Measurements from ENCODE around the gene AZGP1.
"Not testable (repeated sequence)": the region's sequence is repeated elsewhere in the genome, so short reads cannot be mapped to it uniquely, and the experiment has no call there.

Gene AZGP1

GRCh38 chr7:99996755-99997544 is 21.1 kb upstream of the AZGP1 start:
- DNase-seq = no peak

- DNase-seq = no peak
Measured at GRCh38 chr7:99994819-99995218, 19.0 kb upstream of the AZGP1 start.

- DNase-seq = no peak
Measured at GRCh38 chr7:99992330-99993038, 16.7 kb upstream of the AZGP1 start.

DNA sequence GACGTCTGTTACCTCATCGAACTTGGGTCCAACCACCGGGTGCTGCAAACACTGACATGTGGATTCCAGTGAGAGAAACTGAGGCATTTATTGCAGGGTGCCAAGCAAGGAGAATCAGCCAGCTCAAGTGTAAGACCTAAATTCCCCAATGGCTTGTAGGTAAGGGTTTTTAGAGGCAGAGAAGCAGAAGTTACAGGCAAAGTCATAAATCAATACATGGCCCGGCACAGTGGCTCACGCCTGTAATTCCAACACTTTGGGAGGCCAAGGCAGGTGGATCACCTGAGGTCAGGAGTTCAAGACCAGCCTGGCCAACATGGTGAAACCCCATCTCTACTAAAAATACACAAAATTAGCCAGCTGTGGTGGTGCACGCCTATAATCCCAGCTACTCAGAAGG is 15.7 kb upstream of the AZGP1 start:
- DNase-seq = not testable (repeated sequence)

GRCh38 chr7:99990460-99990852 is 14.6 kb upstream of the AZGP1 start:
- no peak for DNase-seq

GRCh38 chr7:99987846-99988245 is 12.0 kb upstream of the AZGP1 start:
- no peak for DNase-seq

GRCh38 chr7:99987306-99987705 is 11.5 kb upstream of the AZGP1 start:
- DNase-seq = not testable (repeated sequence)

GRCh38 chr7:99984593-99984992 is 8.8 kb upstream of the AZGP1 start:
- DNase-seq = no peak

GRCh38 chr7:99981066-99981465 is 5.2 kb upstream of the AZGP1 start:
- DNase-seq = not testable (repeated sequence)

DNA sequence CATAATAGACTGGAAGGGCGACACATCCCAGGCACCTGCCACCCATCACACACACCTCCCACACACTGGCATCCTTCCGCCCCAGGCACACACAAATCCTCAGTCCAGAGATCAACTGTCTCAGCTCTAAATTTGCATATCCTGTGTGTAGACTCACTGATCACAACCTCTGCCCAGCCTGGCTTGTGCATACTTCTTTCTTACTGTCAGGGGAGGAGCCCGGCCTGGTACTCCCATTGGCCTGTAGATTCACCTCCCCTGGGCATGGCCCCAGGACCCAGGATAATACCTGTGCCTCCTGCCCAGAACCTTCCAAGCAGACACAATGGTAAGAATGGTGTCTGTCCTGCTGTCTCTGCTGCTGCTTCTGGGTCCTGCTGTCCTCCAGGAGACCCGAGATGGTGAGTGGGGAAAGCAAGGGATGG is 4.6 kb upstream of the AZGP1 start:
- DNase-seq = not testable (repeated sequence)

- peak; percentile 5 for DNase-seq
Measured at GRCh38 chr7:99979814-99980225, 4.0 kb upstream of the AZGP1 start.

DNA sequence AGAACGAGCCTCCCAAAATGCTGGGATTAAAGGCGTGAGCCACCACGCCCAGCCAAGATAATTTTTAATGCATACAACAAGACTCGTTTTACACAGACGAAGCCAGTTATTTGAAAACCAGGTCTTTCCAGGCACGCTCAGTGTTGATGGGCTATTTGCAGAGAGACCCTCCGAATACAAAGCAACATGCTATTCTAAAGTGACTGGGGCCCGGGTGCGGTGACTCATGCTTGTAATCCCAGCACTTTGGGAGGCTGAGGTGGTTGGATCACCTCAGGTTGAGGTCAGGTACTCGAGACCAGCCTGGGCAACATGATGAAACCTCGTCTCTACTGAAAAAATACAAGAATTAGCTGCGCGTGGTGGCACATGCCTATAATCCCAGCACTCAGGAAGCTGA is 795 bp upstream of the AZGP1 start:
- no peak for DNase-seq

- no peak for DNase-seq
Measured at GRCh38 chr7:99974681-99975080, 1.1 kb downstream of the AZGP1 start.

GRCh38 chr7:99973817-99974216 is 2.0 kb downstream of the AZGP1 start:
- not testable (repeated sequence) for DNase-seq

GRCh38 chr7:99971242-99971641 is 4.6 kb downstream of the AZGP1 start:
- no peak for DNase-seq

GRCh38 chr7:99969813-99970212 is 6.0 kb downstream of the AZGP1 start:
- DNase-seq = not testable (repeated sequence)

DNA sequence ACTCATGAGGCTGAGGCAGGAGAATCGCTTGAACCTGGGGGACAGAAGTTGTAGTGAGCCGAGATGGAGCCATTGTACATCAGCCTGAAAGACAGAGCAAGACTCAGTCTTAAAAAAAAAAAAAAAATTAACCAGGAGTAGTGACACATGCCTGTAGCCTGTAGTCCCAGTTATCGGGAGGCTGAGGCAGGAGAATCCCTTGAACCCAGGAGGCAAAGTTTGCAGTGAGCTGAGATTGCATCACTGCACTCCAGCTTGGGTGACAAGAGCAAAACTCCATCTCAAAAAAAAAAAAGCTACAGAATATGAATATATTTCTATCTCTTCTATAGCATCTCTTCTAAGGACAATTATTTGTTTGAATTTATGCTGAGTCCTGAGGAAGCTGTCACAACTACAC is 6.5 kb downstream of the AZGP1 start:
- DNase-seq = no peak

DNA sequence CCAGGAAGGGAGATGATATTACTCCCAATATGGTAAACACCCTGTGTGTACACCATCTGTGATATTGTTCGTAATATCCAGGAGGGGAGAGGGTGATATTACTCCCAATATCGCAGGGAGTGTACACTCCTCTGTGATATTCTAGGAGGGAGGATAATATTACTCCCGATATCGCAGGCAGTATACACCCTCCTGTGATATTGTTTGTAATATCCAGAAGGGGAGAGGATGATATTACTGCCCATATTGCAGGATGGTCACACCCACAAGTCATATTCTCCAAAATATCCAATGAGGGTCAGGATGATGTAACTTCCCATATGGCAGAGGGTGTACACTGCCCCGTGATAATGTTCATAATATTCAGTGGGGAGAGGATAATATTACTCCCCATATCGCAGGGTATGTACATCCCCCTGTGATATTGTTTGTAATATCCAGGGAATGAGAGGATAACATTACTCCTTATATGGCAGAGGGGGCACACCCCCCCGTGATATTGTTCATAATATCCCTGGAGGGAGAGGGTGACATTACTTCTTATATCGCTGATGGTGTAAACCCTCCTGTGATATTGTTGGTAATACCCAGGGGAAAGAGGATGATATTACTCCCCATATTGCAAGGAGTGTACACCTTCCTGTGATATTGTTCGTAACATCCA is 17.1 kb downstream of the AZGP1 start:
- no peak for DNase-seq

GRCh38 chr7:99955247-99955646 is 20.6 kb downstream of the AZGP1 start:
- no peak for DNase-seq

- not testable (repeated sequence) for DNase-seq
Measured at GRCh38 chr7:99954643-99955042, 21.2 kb downstream of the AZGP1 start.

DNA sequence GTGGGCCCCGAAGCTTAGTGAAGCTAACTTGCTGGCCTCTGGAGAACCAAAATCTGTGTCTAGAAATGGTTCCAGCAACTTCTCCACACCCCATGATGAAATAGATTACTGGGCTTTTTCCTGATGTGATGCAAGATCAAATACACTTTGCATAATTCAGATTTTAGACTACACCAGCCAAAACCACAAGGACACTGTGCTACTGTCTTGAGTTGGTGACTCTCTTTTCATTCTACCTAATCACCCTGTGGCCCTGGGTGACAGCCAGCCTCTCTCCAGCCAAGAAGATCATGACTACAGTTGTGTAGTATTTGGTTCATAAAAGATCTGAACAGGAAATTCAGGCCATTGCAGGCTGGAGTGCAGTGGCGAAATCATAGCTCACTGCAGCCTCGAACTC is 22.2 kb downstream of the AZGP1 start:
- DNase-seq = peak; percentile 45

- DNase-seq = not testable (repeated sequence)
Measured at GRCh38 chr7:99952649-99953048, 23.2 kb downstream of the AZGP1 start.

DNA sequence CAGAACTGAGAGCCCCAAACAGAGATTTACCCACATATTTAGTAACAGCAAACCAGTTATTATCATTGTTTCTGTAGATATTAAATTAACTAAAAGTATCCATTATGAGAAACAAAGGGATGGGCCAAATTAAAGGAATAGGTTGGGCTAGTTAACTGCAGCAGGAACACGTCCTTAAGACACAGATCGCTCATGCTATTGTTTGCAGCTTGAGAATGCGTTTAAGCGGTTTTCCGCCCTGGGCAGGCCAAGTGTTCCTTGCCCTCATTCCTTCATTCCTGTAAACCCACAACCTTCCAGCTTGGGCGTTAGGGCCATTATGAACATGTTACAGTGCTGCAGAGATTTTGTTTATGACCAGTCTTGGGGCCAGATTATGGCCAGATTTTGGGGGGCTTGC is 25.0 kb downstream of the AZGP1 start:
- DNase-seq = not testable (repeated sequence)

All from fibroblast of skin of right biceps (primary cell).